ENCODE results near the gene SLC8B1. TPM values are rescaled to one million over a fixed set of nuclear protein-coding genes. Genes with fewer than 3 reads are reported as not detected.

The SLC8B1 gene
- total RNA-seq, 1 donor from 2014 or later: 19.1 TPM

DNA sequence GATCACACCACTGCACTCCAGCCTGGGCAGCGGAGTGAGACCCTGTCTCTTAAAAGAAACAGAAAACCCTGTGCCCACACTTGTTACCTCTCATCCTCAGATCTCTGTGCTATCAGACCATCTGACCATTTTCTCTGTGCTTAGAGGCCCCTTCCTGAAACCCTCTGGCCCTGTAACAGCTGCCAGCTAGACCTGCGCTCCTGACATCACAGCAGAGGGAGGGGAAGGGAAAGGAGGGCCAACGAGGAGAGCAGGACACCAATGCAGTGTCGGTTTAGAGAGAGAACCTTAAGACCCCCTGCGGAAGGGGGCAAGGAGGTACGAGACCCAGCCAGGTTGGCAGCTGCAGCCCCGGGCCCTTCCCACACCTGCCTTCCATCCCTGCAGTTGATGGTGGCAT, 42.4 kb downstream of the SLC8B1 start:
- TF ChIP-seq, protein P1, sequence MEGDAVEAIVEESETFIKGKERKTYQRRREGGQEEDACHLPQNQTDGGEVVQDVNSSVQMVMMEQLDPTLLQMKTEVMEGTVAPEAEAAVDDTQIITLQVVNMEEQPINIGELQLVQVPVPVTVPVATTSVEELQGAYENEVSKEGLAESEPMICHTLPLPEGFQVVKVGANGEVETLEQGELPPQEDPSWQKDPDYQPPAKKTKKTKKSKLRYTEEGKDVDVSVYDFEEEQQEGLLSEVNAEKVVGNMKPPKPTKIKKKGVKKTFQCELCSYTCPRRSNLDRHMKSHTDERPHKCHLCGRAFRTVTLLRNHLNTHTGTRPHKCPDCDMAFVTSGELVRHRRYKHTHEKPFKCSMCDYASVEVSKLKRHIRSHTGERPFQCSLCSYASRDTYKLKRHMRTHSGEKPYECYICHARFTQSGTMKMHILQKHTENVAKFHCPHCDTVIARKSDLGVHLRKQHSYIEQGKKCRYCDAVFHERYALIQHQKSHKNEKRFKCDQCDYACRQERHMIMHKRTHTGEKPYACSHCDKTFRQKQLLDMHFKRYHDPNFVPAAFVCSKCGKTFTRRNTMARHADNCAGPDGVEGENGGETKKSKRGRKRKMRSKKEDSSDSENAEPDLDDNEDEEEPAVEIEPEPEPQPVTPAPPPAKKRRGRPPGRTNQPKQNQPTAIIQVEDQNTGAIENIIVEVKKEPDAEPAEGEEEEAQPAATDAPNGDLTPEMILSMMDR (IDR thresholded peaks at IDR 0.05; ENCODE audit: unreplicated experiment): no peak
- Mint-ChIP-seq H3K4me3 (no peak overlapping the region), H3K27ac (no peak overlapping the region), H3K9me3 (no peaks in the 10 kb centered on the region), H3K36me3 (peaks cover 15% of the 10 kb centered on the region), H3K27me3 (ENCODE audit: low read depth) (no peaks in the 10 kb centered on the region), H3K4me1 (no peaks in the 10 kb centered on the region)
- DNase-seq (ENCODE audit: low spot score in 2 of 2, unreplicated experiment in 2 of 2): no peak

DNA sequence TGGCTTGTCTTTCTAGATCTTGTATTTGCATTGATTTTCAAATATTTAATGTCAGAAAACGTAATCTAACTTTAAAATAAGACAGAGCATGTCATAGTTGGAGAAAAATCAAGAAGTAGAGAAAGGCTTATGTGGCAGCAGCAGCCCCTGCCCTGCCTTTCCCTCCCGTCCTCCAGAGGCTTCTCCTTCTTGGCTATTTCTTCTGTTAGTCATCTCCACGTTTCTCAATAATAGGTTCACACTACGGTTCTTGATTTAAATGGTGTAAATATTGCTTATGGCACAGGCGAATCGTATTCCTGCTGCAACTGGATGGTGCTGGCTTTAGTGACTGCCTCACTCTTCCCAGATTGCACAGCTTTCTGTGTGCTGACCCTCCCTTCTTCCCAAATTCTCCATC, 42.8 kb downstream of the SLC8B1 start:
- Mint-ChIP-seq H3K4me1 (no peaks in the 10 kb centered on the region), H3K27ac (no peak overlapping the region), H3K27me3 (ENCODE audit: low read depth) (no peaks in the 10 kb centered on the region)

DNA sequence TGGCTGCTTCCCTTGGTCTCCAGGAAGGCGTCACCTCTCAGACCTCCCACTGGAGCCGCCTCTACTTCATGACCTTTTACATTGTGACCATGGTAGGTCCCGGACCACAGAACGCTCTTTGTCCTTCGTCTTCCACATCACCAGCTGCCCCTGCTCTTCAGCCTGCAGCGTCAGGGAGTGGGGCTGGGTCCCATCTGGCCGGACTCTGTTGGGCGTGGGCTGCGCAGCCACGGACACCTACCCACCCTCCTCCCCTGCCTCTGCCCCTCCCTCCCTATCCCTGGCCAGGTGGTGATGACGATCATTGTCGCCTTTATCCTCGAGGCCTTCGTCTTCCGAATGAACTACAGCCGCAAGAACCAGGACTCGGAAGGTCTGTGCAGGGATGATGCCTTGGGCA, 43.3 kb downstream of the SLC8B1 start:
- H3K9me3 Mint-ChIP-seq: no peaks in the 10 kb centered on the region
- H3K36me3 Mint-ChIP-seq: peaks cover 15% of the 10 kb centered on the region
- H3K27ac Mint-ChIP-seq: no peak overlapping the region

More for the DNA sequence above, 42.8 kb downstream of the SLC8B1 start:
- H3K36me3 Mint-ChIP-seq: peaks cover 15% of the 10 kb centered on the region
- H3K9me3 Mint-ChIP-seq: no peaks in the 10 kb centered on the region
- no peak overlapping the region for H3K4me3 Mint-ChIP-seq
- TF ChIP-seq, protein P1 (IDR thresholded peaks at IDR 0.05; ENCODE audit: unreplicated experiment): no peak
- DNase-seq (ENCODE audit: low spot score in 2 of 2, unreplicated experiment in 2 of 2): no peak

DNA sequence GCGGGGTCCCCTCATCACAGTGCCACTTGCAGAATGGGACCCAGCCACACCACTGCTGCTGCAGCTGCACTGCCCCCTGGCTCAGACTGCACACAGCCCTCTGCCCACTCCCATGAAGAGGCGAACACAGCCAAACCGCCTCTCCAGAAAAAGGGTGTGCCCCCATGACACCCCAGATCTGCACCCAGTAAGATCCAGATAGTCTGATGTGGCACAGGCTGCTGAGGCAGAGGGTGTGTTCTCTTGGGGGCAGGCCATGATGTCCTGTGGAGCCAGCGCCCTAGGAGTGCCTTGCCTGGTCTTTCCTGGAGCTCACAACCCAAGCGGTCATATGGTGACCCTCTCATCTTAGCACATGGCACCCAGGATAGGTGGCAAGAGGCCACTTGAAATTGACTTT, 44.4 kb downstream of the SLC8B1 start:
- DNase-seq (ENCODE audit: low spot score in 2 of 2, unreplicated experiment in 2 of 2): no peak
- no peak overlapping the region for H3K4me3 Mint-ChIP-seq
- no peaks in the 10 kb centered on the region for H3K27me3 Mint-ChIP-seq (ENCODE audit: low read depth)
- TF ChIP-seq, protein P1 (IDR thresholded peaks at IDR 0.05; ENCODE audit: unreplicated experiment): no peak
- H3K27ac Mint-ChIP-seq: no peak overlapping the region
- H3K4me1 Mint-ChIP-seq: no peaks in the 10 kb centered on the region
- no peaks in the 10 kb centered on the region for H3K9me3 Mint-ChIP-seq
- peaks cover 20% of the 10 kb centered on the region for H3K36me3 Mint-ChIP-seq

More for the DNA sequence above, 43.3 kb downstream of the SLC8B1 start:
- TF ChIP-seq, protein P1 (IDR thresholded peaks at IDR 0.05; ENCODE audit: unreplicated experiment): no peak
- DNase-seq (ENCODE audit: low spot score in 2 of 2, unreplicated experiment in 2 of 2): no peak
- Mint-ChIP-seq H3K4me1 (no peaks in the 10 kb centered on the region), H3K4me3 (no peak overlapping the region), H3K27me3 (ENCODE audit: low read depth) (no peaks in the 10 kb centered on the region)

DNA sequence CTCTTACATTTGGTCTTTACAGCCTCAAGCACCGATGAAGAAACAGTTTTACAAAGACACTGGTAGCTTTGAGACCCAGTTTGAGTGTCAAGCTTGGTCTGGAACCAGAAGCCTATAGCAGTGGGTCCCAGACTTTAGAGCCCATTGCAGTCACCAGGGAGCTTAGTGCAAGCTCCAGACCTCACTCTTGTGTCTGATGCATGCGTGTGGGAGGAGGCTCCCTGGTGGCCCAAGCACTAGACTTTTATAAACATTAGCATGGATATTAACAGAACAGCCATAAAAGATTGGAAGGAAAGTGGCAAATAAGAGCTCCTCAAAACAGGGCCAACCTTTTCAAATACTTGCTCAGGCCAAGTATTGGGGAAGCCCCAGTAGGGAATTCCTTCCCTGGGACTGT, 45.5 kb downstream of the SLC8B1 start:
- no peak for DNase-seq (ENCODE audit: low spot score in 2 of 2, unreplicated experiment in 2 of 2)
- H3K36me3 Mint-ChIP-seq: peaks cover 18% of the 10 kb centered on the region
- no peaks in the 10 kb centered on the region for H3K9me3 Mint-ChIP-seq
- no peaks in the 10 kb centered on the region for H3K27me3 Mint-ChIP-seq (ENCODE audit: low read depth)
- no peak overlapping the region for H3K27ac Mint-ChIP-seq
- H3K4me1 Mint-ChIP-seq: no peaks in the 10 kb centered on the region
- TF ChIP-seq, protein P1 (IDR thresholded peaks at IDR 0.05; ENCODE audit: unreplicated experiment): no peak
- no peak overlapping the region for H3K4me3 Mint-ChIP-seq

DNA sequence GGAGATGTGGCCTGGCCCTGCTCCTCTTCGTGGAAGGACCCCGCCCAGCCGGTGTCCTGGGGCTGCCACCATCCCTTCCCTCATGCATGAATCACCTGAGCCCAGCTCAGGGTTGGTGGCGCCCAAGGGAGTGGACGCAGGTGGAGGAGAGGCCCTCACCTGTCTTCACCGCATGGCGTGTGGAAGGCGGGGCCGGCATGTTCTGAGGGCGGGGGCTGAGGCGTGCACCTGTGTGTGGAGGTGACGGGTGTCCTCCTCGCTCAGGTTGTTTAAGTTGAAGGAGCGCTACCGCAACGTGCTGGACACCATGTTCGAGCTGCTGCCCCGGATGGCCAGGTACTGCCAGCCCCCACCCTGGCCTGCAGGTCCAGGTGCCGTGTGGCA, 47.0 kb downstream of the SLC8B1 start:
- TF ChIP-seq, protein P1 (IDR thresholded peaks at IDR 0.05; ENCODE audit: unreplicated experiment): no peak
- Mint-ChIP-seq H3K4me1 (no peaks in the 10 kb centered on the region), H3K27ac (no peak overlapping the region), H3K4me3 (no peak overlapping the region), H3K27me3 (ENCODE audit: low read depth) (no peaks in the 10 kb centered on the region), H3K36me3 (peaks cover 15% of the 10 kb centered on the region), H3K9me3 (no peaks in the 10 kb centered on the region)
- DNase-seq (ENCODE audit: low spot score in 2 of 2, unreplicated experiment in 2 of 2): no peak

Data from mesothelial cell of epicardium (in vitro differentiated cells).